Keratinocyte (primary cell): ENCODE measurements around the gene RHCG. TPM values are rescaled to one million over a fixed set of nuclear protein-coding genes. Genes with fewer than 3 reads are reported as not detected.

ENCODE experiments used
- DNase-seq: peaks from one replicate; pipeline ENCODE4 v3.0.0-alpha.2; 2011; ENCODE audit warnings: low read depth, missing footprints, low spot score
- FAIRE-seq: peaks from 2 replicates; lab custom pipeline; 2011; peaks lifted over from hg19 to GRCh38; lab: Jason Lieb, UNC
- H2AFZ ChIP-seq: 2 replicates; pipeline ENCODE4 v1.6.0; 2012; ENCODE audit warnings: low read length, control low read depth, inconsistent platforms; ENCODE audit not compliant: control insufficient read depth
- H3K27ac ChIP-seq: 2 replicates; pipeline ENCODE4 v1.5.1; 2011; ENCODE audit warnings: low read length; ENCODE audit not compliant: control insufficient read depth, insufficient read depth
- H3K27me3 ChIP-seq: 3 replicates; pipeline ENCODE4 v1.6.0; 2011; ENCODE audit warnings: low read length; ENCODE audit not compliant: control insufficient read depth, insufficient read depth; ENCODE audit errors: extremely low read depth
- H3K36me3 ChIP-seq, 2 experiments: 2 replicates in 1 of 2; 3 replicates in 1 of 2; pipeline ENCODE4 v1.5.1; 2011; ENCODE audit warnings: low read length in 2 of 2, mild to moderate bottlenecking in 1 of 2; ENCODE audit not compliant: control insufficient read depth in 2 of 2, insufficient read depth in 2 of 2; ENCODE audit errors: extremely low read depth in 1 of 2
- H3K4me1 ChIP-seq: 3 replicates; pipeline ENCODE4 v1.5.1; 2011; ENCODE audit warnings: low read length; ENCODE audit not compliant: control insufficient read depth, insufficient read depth; ENCODE audit errors: extremely low read depth
- H3K4me2 ChIP-seq: 3 replicates; pipeline ENCODE4 v1.6.0; 2011; ENCODE audit warnings: low read depth, low read length; ENCODE audit not compliant: control insufficient read depth, insufficient read depth; ENCODE audit errors: extremely low read depth
- H3K4me3 ChIP-seq, 3 experiments: fragments of 200-600 bp in 1 of 3; sonication (generic) in 1 of 3; 2 replicates in 2 of 3; 3 replicates in 1 of 3; pipeline ENCODE4 v1.5.1; 2011 to 2016; ENCODE audit warnings: low read length in 3 of 3, mild to moderate bottlenecking in 3 of 3, control low read depth in 2 of 3, inconsistent platforms in 1 of 3, low read depth in 1 of 3, mixed read lengths in 1 of 3, mixed run types in 1 of 3, moderate library complexity in 1 of 3; ENCODE audit not compliant: control insufficient read depth in 2 of 3, insufficient read depth in 2 of 3; ENCODE audit errors: extremely low read depth in 1 of 3
- H3K79me2 ChIP-seq: 2 replicates; pipeline ENCODE4 v1.6.0; 2012; ENCODE audit warnings: low read length; ENCODE audit not compliant: control insufficient read depth, insufficient read depth
- H3K9ac ChIP-seq: 3 replicates; pipeline ENCODE4 v1.6.0; 2011; ENCODE audit warnings: low read length; ENCODE audit not compliant: control insufficient read depth, insufficient read depth; ENCODE audit errors: extremely low read depth
- H3K9me1 ChIP-seq: 3 replicates; pipeline ENCODE4 v1.6.0; 2011; ENCODE audit warnings: low read length; ENCODE audit not compliant: control insufficient read depth, insufficient read depth; ENCODE audit errors: extremely low read depth
- H3K9me3 ChIP-seq: 2 replicates; pipeline ENCODE4 v1.5.1; 2012; ENCODE audit warnings: low read depth, low read length; ENCODE audit not compliant: control insufficient read depth
- H4K20me1 ChIP-seq: 3 replicates; pipeline ENCODE4 v1.6.0; 2011; ENCODE audit warnings: low read length; ENCODE audit not compliant: control insufficient read depth, insufficient read depth; ENCODE audit errors: extremely low read depth
- EZH2 ChIP-seq: IDR thresholded peaks from one replicate; pipeline ENCODE4 v1.6.1; 2012; ENCODE audit warnings: inconsistent platforms, mild to moderate bottlenecking, low read length, moderate library complexity
- dilution Hi-C: fragments of 300-500 bp; cut with MboI; formaldehyde crosslinking; loops from one replicate; pipeline ENCODE4 v1.7.0; 2020; ENCODE audit warnings: low sequenced_read_pairs; ENCODE audit not compliant: extremely low pct_ligation_motif_present
- polyA plus RNA-seq, 5 experiments: library from polyadenylated mRNA; depleted of rRNA in 3 of 5; stranded (reverse) in 3 of 5; stranded (forward) in 1 of 5; unstranded in 1 of 5; fragments of >200 nt; gene quantifications; 1 replicate in 1 of 5; 2 replicates in 3 of 5; 3 replicates in 1 of 5; pipeline versions ENCODE4 v1.2.1 to v1.2.3, GENCODE V29; 2011 to 2012; ENCODE audit warnings: missing spikeins in 2 of 5, low read depth in 1 of 5, low replicate concordance in 1 of 5
- TF ChIP-seq, protein P1 (sequence below), 3 experiments: IDR thresholded peaks in 1 of 3; conservative IDR thresholded peaks in 1 of 3; optimal IDR thresholded peaks in 1 of 3; 2 replicates in 2 of 3; 3 replicates in 1 of 3; pipeline versions ENCODE3 to v1.5.1; 2011; ENCODE audit warnings: low read length in 3 of 3, mild to moderate bottlenecking in 3 of 3, moderate library complexity in 2 of 3, control low read depth in 1 of 3, inconsistent platforms in 1 of 3; ENCODE audit not compliant: insufficient read depth in 2 of 3; ENCODE audit errors: extremely low read depth in 1 of 3

The RHCG gene
- polyA plus RNA-seq, 1 donor (not counting 4 experiments of a cell fraction or from before 2014, with no cell fraction given): 6.9 TPM

DNA sequence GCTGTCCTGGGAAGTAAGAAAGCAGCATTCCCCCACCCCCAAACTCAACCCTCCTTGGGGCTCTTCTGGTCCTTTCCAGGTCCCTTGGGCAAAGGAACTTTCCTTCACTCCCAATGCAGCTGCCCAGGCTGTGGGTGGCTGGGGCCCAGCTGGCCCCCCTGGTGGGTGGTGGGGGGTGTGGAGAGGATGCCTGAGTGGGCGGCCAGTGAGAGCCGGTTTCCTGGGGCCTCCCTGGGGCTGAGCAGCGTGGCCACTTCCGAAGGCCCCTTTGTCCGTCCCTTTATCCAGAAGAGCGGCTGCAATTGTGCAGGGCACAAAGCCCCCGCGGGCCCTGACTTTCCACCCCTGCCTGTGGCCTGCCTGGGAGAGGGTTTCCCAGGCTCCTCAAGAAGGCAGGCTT, 61.0 kb downstream of the RHCG start:
- no peak overlapping the region for H3K9ac ChIP-seq
- H3K4me1 ChIP-seq: peaks cover 2% of the 10 kb centered on the region
- H3K79me2 ChIP-seq: no peaks in the 10 kb centered on the region
- H3K9me1 ChIP-seq: no peaks in the 10 kb centered on the region
- TF ChIP-seq, protein P1, sequence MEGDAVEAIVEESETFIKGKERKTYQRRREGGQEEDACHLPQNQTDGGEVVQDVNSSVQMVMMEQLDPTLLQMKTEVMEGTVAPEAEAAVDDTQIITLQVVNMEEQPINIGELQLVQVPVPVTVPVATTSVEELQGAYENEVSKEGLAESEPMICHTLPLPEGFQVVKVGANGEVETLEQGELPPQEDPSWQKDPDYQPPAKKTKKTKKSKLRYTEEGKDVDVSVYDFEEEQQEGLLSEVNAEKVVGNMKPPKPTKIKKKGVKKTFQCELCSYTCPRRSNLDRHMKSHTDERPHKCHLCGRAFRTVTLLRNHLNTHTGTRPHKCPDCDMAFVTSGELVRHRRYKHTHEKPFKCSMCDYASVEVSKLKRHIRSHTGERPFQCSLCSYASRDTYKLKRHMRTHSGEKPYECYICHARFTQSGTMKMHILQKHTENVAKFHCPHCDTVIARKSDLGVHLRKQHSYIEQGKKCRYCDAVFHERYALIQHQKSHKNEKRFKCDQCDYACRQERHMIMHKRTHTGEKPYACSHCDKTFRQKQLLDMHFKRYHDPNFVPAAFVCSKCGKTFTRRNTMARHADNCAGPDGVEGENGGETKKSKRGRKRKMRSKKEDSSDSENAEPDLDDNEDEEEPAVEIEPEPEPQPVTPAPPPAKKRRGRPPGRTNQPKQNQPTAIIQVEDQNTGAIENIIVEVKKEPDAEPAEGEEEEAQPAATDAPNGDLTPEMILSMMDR (optimal IDR thresholded peaks at IDR 0.05 in 1 of 3, IDR thresholded peaks at IDR 0.05 in 1 of 3, conservative IDR thresholded peaks at IDR 0.05 in 1 of 3; ENCODE audit: extremely low read depth in 1 of 3, insufficient read depth in 2 of 3, low read length in 3 of 3): no peak
- TF ChIP-seq EZH2: no peak
- H3K9me3 ChIP-seq: no peaks in the 10 kb centered on the region
- no peak overlapping the region for H3K4me3 ChIP-seq
- FAIRE-seq: no peak
- no peak overlapping the region for H3K4me2 ChIP-seq
- no peaks in the 10 kb centered on the region for H3K36me3 ChIP-seq
- no peak for DNase-seq
- H3K27me3 ChIP-seq: peaks cover 44% of the 10 kb centered on the region
- H3K27ac ChIP-seq: no peak overlapping the region
- no peak overlapping the region for H2AFZ ChIP-seq
- dilution Hi-C loops: no loop called here
- H4K20me1 ChIP-seq: no peaks in the 10 kb centered on the region

DNA sequence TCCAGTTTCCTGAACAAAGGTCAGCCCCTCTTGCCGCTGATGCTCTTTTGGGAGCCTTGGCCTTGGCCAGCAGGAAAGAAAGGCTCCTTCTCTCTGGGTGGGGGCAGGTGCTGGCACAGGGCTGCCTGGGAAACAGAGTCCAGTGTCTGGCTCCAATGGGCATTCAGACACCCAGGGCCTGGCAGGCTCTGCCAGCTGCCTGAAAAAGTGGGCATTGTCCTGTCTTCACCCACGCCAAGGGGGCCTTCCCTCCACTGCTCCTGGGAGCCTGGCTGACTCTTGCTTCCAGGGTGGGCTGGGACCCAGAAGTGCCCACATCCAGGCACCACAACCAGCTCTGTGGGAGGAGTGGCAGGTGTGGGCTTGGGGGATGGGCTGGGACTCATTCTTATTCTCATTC, 62.7 kb downstream of the RHCG start:
- H3K9me3 ChIP-seq: no peaks in the 10 kb centered on the region
- no peak overlapping the region for H3K9ac ChIP-seq
- H3K36me3 ChIP-seq: no peaks in the 10 kb centered on the region
- no peak for TF ChIP-seq EZH2
- TF ChIP-seq, protein P1 (optimal IDR thresholded peaks at IDR 0.05 in 1 of 3, IDR thresholded peaks at IDR 0.05 in 1 of 3, conservative IDR thresholded peaks at IDR 0.05 in 1 of 3; ENCODE audit: extremely low read depth in 1 of 3, insufficient read depth in 2 of 3, low read length in 3 of 3): no peak
- no peaks in the 10 kb centered on the region for H3K9me1 ChIP-seq
- H3K79me2 ChIP-seq: no peaks in the 10 kb centered on the region
- H3K4me3 ChIP-seq: no peak overlapping the region
- no peak for DNase-seq
- FAIRE-seq: no peak
- H3K27me3 ChIP-seq: peaks cover 44% of the 10 kb centered on the region
- H3K4me2 ChIP-seq: no peak overlapping the region
- no peaks in the 10 kb centered on the region for H4K20me1 ChIP-seq
- dilution Hi-C loops: no loop called here
- H2AFZ ChIP-seq: no peak overlapping the region
- no peak overlapping the region for H3K27ac ChIP-seq
- H3K4me1 ChIP-seq: peaks cover 2% of the 10 kb centered on the region
